Fibroblast of lung (primary cell): ENCODE measurements around the gene ST6GALNAC5.

Experiments used
- EZH2 ChIP-seq: IDR thresholded peaks from 2 replicates; pipeline ENCODE4 v1.5.1; 2012; ENCODE audit warnings: low read length, control low read depth, mild to moderate bottlenecking; ENCODE audit errors: missing control alignments
- TF ChIP-seq, protein P1 (sequence below), 2 donors: IDR thresholded peaks in 1 of 2; conservative IDR thresholded peaks in 1 of 2; 1 replicate in 1 of 2; 2 replicates in 1 of 2; pipeline ENCODE4 v1.5.1; 2011 to 2012; ENCODE audit warnings: low read length in 2 of 2, control low read depth in 1 of 2, inconsistent platforms in 1 of 2, low read depth in 1 of 2, mild to moderate bottlenecking in 1 of 2

DNA sequence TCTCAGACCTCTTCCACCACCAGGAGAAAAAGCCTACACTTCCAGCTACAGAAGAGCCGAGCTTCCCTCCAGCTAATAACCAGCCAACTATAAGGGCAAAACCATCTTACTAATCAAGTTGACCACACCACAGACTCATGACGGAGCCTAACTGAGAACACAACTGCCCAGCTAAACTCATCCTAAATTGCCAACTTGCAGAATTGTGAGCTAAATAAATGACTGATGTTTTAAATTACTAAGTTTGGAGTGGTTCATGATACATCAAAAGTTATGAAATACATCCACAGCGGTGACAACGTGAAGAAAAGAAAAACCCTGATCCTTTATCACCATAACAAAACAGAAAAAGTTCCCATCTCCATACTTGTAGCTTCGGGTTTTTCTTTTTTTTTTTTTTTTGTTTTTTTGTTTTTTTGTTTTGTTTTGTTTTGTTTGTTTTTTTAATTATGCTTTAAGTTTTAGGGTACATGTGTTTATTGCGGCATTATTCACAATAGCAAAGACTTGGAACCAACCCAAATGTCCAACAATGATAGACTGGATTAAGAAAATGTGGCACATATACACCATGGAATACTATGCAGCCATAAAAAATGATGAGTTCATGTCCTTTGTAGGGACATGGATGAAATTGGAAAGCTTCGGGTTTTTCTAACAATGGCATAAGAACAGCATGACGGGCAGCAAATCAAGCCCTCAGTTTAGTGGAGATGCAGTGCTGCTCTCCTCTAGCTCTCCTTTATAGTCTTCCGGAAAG is 229.4 kb downstream of the ST6GALNAC5 start:
- no peak for TF ChIP-seq EZH2
- TF ChIP-seq, protein P1, sequence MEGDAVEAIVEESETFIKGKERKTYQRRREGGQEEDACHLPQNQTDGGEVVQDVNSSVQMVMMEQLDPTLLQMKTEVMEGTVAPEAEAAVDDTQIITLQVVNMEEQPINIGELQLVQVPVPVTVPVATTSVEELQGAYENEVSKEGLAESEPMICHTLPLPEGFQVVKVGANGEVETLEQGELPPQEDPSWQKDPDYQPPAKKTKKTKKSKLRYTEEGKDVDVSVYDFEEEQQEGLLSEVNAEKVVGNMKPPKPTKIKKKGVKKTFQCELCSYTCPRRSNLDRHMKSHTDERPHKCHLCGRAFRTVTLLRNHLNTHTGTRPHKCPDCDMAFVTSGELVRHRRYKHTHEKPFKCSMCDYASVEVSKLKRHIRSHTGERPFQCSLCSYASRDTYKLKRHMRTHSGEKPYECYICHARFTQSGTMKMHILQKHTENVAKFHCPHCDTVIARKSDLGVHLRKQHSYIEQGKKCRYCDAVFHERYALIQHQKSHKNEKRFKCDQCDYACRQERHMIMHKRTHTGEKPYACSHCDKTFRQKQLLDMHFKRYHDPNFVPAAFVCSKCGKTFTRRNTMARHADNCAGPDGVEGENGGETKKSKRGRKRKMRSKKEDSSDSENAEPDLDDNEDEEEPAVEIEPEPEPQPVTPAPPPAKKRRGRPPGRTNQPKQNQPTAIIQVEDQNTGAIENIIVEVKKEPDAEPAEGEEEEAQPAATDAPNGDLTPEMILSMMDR (conservative IDR thresholded peaks at IDR 0.05 in 1 of 2, IDR thresholded peaks at IDR 0.05 in 1 of 2; ENCODE audit: low read depth in 1 of 2, low read length in 2 of 2) = no peak
